Neuronal stem cell (in vitro differentiated cells): ENCODE data around the gene CLASP1.

Source experiments
- DNase-seq: peaks from one replicate; pipeline ENCODE4 v3.0.0-alpha.2; 2013; ENCODE audit warnings: low spot score
- H2AFZ ChIP-seq: one replicate; pipeline ENCODE4 v1.6.1; 2013; ENCODE audit warnings: mild to moderate bottlenecking, low read length, inconsistent platforms
- H2AK5ac ChIP-seq: 2 replicates; pipeline ENCODE4 v1.6.1; 2013; ENCODE audit warnings: low read depth, mild to moderate bottlenecking, inconsistent platforms, low read length, moderate library complexity, mixed read lengths
- H2BK120ac ChIP-seq: 2 replicates; pipeline ENCODE4 v1.6.1; 2013; ENCODE audit warnings: low read depth, mild to moderate bottlenecking, inconsistent platforms, low read length, moderate library complexity, mixed read lengths
- H2BK12ac ChIP-seq: one replicate; pipeline ENCODE4 v1.6.1; 2013; ENCODE audit warnings: low read length, inconsistent platforms
- H2BK15ac ChIP-seq: 2 replicates; pipeline ENCODE4 v1.6.1; 2013; ENCODE audit warnings: mild to moderate bottlenecking, low read length, inconsistent platforms, mixed read lengths
- H2BK5ac ChIP-seq: one replicate; pipeline ENCODE4 v1.6.1; 2013; ENCODE audit warnings: inconsistent platforms, mild to moderate bottlenecking, low read length, moderate library complexity
- H3K14ac ChIP-seq: one replicate; pipeline ENCODE4 v1.6.1; 2013; ENCODE audit warnings: low read length, inconsistent platforms
- H3K18ac ChIP-seq: 2 replicates; pipeline ENCODE4 v1.6.1; 2013; ENCODE audit warnings: low read length, inconsistent platforms
- H3K23ac ChIP-seq: 2 replicates; pipeline ENCODE4 v1.6.1; 2013; ENCODE audit warnings: low read depth, mild to moderate bottlenecking, mixed read lengths, low read length, inconsistent platforms; ENCODE audit not compliant: poor library complexity
- H3K27ac ChIP-seq: replicated peaks from 3 replicates; pipeline ENCODE4 v1.5.1; 2013; ENCODE audit warnings: low read length, inconsistent platforms
- H3K27me3 ChIP-seq, 3 experiments: 2 replicates each; pipeline ENCODE4 v1.6.1; 2013; ENCODE audit warnings: low read length in 3 of 3, mild to moderate bottlenecking in 2 of 3, inconsistent platforms in 1 of 3, low read depth in 1 of 3, mixed read lengths in 1 of 3, moderate library complexity in 1 of 3; ENCODE audit not compliant: control insufficient read depth in 3 of 3, insufficient read depth in 3 of 3
- H3K36me3 ChIP-seq, 2 donors: replicated peaks in 1 of 2; 2 replicates each; pipeline ENCODE4 v1.6.1; 2013; ENCODE audit warnings: low read length in 2 of 2; ENCODE audit not compliant: control insufficient read depth in 2 of 2, insufficient read depth in 2 of 2
- H3K4ac ChIP-seq: 2 replicates; pipeline ENCODE4 v1.6.1; 2013; ENCODE audit warnings: inconsistent platforms, mild to moderate bottlenecking, low read length, moderate library complexity
- H3K4me1 ChIP-seq, 2 donors: 1 replicate in 1 of 2; 2 replicates in 1 of 2; pipeline ENCODE4 v1.6.1; 2013; ENCODE audit warnings: low read length in 2 of 2, low read depth in 1 of 2; ENCODE audit not compliant: control insufficient read depth in 2 of 2, insufficient read depth in 1 of 2
- H3K4me2 ChIP-seq: one replicate; pipeline ENCODE4 v1.6.1; 2013; ENCODE audit warnings: mild to moderate bottlenecking, low read length, inconsistent platforms; ENCODE audit not compliant: insufficient read depth, poor library complexity, severe bottlenecking
- H3K4me3 ChIP-seq, 2 donors: 2 replicates each; pipeline ENCODE4 v1.5.1; 2013; ENCODE audit warnings: low read length in 2 of 2, mild to moderate bottlenecking in 2 of 2, inconsistent platforms in 1 of 2, moderate library complexity in 1 of 2
- H3K79me1 ChIP-seq: one replicate; pipeline ENCODE4 v1.6.1; 2013; ENCODE audit warnings: low read depth, mild to moderate bottlenecking, inconsistent platforms, low read length, moderate library complexity
- H3K9ac ChIP-seq: one replicate; pipeline ENCODE4 v1.6.1; 2013; ENCODE audit warnings: mild to moderate bottlenecking, low read depth, low read length, inconsistent platforms; ENCODE audit not compliant: poor library complexity
- H3K9me3 ChIP-seq, 2 donors: replicated peaks in 1 of 2; 2 replicates each; pipeline versions ENCODE3 to v1.6.1; 2013; ENCODE audit warnings: low read length in 2 of 2, mild to moderate bottlenecking in 2 of 2, inconsistent platforms in 1 of 2, low read depth in 1 of 2, mixed read lengths in 1 of 2, moderate library complexity in 1 of 2; ENCODE audit not compliant: control insufficient read depth in 2 of 2, insufficient read depth in 1 of 2
- H4K8ac ChIP-seq: one replicate; pipeline ENCODE4 v1.6.1; 2013; ENCODE audit warnings: low read depth, mild to moderate bottlenecking, inconsistent platforms, low read length, moderate library complexity
- H4K91ac ChIP-seq: one replicate; pipeline ENCODE4 v1.6.1; 2013; ENCODE audit warnings: low read length, low read depth, mild to moderate bottlenecking, inconsistent platforms; ENCODE audit not compliant: poor library complexity
- WGBS, 2 donors: extraction: QIAGEN DNeasy Blood & Tissue Kit; methylation state at CpG; one replicate each; pipeline ENCODE4 v1.1.7; 2013; ENCODE audit warnings: missing lambda C conversion rate in 2 of 2, mixed read lengths in 1 of 2; ENCODE audit not compliant: insufficient read length in 2 of 2, insufficient replicate concordance in 1 of 2; ENCODE audit errors: extremely low coverage in 2 of 2; 5-methylcytosine and 5-hydroxymethylcytosine counted together

The CLASP1 gene

DNA sequence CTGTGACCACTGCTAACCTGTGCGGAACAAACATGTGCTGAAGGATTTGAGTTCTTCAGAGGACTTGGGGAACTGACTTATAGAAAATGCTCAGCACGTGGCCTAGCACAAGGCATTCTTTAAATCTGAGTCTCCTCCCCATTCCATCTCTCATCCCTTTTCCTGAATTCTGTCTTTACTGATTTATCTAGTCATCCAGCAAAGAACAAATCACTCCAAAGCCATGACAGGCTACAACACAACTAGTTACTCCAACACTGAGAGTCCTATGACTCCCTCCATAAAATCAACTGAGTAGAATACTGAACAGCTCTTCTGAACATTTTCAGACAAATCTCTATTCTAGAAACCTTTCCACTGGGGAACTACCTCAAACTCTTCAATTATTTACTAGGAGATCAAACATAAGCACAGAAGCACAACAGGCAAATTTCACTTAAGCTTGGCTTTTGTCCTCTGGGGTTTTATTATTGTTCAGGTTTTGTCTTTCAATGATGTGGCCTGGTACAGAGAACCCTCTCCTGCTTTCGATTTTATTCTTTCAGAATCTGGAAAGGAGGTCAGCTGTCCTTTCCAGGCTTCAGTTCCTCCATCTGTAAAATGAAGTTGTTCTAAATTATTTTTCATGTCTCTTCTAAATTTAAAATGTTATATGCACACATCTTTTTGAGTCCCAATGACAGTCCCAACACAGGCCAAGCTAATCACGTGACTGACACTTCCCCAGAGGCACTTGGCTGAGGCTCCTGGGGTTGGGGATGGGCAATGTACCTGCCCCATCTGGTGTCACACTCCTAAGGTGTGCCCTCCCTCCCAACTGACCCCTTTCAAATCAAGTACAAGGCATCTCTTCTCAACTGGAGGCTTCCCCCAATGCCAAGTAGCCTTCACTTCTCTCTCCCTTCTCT, 86.7 kb downstream of the CLASP1 start:
- WGBS, 2 donors = no CpG with 5 or more reads among the region's 4 CpGs
- Histone ChIP-seq H2BK5ac (no peak overlapping the region), H3K4me3 (no peak overlapping the region), H4K8ac (no peak overlapping the region), H3K4me2 (no peak overlapping the region), H3K14ac (no peak overlapping the region), H3K79me1 (peaks cover 2% of the 10 kb centered on the region), H3K4me1 (peaks cover 7% of the 10 kb centered on the region in 2 donors), H3K36me3 (no peaks in the 10 kb centered on the region), H2AK5ac (no peak overlapping the region), H2BK120ac (no peak overlapping the region), H3K23ac (no peak overlapping the region), H3K27me3 (no peaks in the 10 kb centered on the region), H3K18ac (no peak overlapping the region), H3K9ac (no peak overlapping the region), H2AFZ (no peak overlapping the region), H3K9me3 (peaks cover 3 to 8% of the 10 kb centered on the region in 2 donors), H2BK15ac (no peak overlapping the region), H3K27ac (no peak overlapping the region), H4K91ac (no peak overlapping the region), H3K4ac (no peak overlapping the region), H2BK12ac (no peak overlapping the region)
- no peak for DNase-seq

DNA sequence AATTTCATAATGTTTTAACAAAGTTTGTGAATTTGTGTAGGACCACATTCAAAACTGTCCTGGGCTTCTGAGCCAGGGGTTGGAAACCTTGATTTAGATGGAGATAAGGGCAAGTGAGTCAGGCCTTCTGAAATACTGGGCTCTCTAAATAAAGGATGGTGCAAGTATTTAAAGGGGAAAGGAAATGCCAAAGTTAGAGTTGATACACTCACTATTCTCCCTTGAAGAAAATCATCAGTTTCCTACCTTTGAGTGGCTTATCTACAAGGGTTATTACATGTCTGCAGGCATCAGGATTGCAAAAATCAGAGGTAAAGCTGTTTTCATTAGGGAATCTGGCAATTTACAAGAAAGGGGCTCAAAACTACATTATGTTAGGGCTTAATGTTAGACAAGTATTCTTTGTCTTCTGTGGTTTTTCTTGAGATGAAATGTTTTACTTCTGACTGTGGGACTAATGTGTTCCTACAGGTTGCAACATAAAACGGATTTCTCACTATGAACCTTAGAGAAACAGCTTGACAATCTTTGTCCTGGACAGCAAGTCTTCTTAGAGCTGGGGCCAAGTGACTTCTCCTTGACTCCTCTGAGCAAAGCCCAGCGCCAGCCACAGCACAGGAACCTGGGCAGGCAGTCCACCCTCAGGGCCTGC, 87.5 kb downstream of the CLASP1 start:
- H3K14ac ChIP-seq = no peak overlapping the region
- H3K27ac ChIP-seq = no peak overlapping the region
- no peak overlapping the region for H3K4me2 ChIP-seq
- H3K4me3 ChIP-seq = no peak overlapping the region
- H2BK5ac ChIP-seq = no peak overlapping the region
- peaks cover 4% of the 10 kb centered on the region for H3K79me1 ChIP-seq
- H2BK120ac ChIP-seq = no peak overlapping the region
- no peak overlapping the region for H2AFZ ChIP-seq
- peaks cover 7% of the 10 kb centered on the region in 2 donors for H3K4me1 ChIP-seq
- no peak for DNase-seq
- H3K4ac ChIP-seq = no peak overlapping the region
- no peak overlapping the region for H4K8ac ChIP-seq
- H3K23ac ChIP-seq = no peak overlapping the region
- H3K9me3 ChIP-seq = peaks cover 3 to 8% of the 10 kb centered on the region in 2 donors
- no peak overlapping the region for H2BK15ac ChIP-seq
- no peaks in the 10 kb centered on the region for H3K36me3 ChIP-seq
- H2AK5ac ChIP-seq = no peak overlapping the region
- no peak overlapping the region for H3K18ac ChIP-seq
- WGBS, 2 donors = no CpG with 5 or more reads among the region's 2 CpGs
- H4K91ac ChIP-seq = no peak overlapping the region
- H3K27me3 ChIP-seq = no peaks in the 10 kb centered on the region
- H2BK12ac ChIP-seq = no peak overlapping the region
- H3K9ac ChIP-seq = no peak overlapping the region

GRCh38 chr2:121558329-121558728, 90.9 kb downstream of the CLASP1 start:
- Histone ChIP-seq H3K9ac (no peak overlapping the region), H3K9me3 (no peaks in the 10 kb centered on the region), H3K27me3 (no peaks in the 10 kb centered on the region), H3K4me1 (peaks cover 0 to 3% of the 10 kb centered on the region in 2 donors), H4K8ac (no peak overlapping the region), H4K91ac (no peak overlapping the region), H2BK120ac (no peak overlapping the region), H2BK5ac (no peak overlapping the region), H3K14ac (no peak overlapping the region), H3K4ac (no peak overlapping the region), H3K79me1 (peaks cover 5% of the 10 kb centered on the region), H3K23ac (no peak overlapping the region), H2BK12ac (no peak overlapping the region), H3K18ac (no peak overlapping the region), H3K27ac (no peak overlapping the region), H2AK5ac (no peak overlapping the region), H3K4me2 (no peak overlapping the region), H3K4me3 (no peak overlapping the region), H3K36me3 (peaks cover 0 to 4% of the 10 kb centered on the region in 2 donors), H2AFZ (no peak overlapping the region), H2BK15ac (no peak overlapping the region)
- no CpG with 5 or more reads among the region's 7 CpGs for WGBS, 2 donors
- DNase-seq = no peak

GRCh38 chr2:121555008-121555407, 94.3 kb downstream of the CLASP1 start:
- no peak overlapping the region for H3K27ac ChIP-seq
- no peak overlapping the region for H3K4me2 ChIP-seq
- peaks cover 3% of the 10 kb centered on the region for H3K79me1 ChIP-seq
- no peak overlapping the region for H3K9ac ChIP-seq
- H2BK15ac ChIP-seq = no peak overlapping the region
- H3K18ac ChIP-seq = no peak overlapping the region
- peaks cover 0 to 4% of the 10 kb centered on the region in 2 donors for H3K36me3 ChIP-seq
- no peak overlapping the region for H2AK5ac ChIP-seq
- H3K23ac ChIP-seq = no peak overlapping the region
- no peaks in the 10 kb centered on the region for H3K27me3 ChIP-seq
- peaks cover 1 to 6% of the 10 kb centered on the region in 2 donors for H3K9me3 ChIP-seq
- no peak overlapping the region for H4K8ac ChIP-seq
- no peak overlapping the region for H2AFZ ChIP-seq
- H2BK120ac ChIP-seq = no peak overlapping the region
- H2BK5ac ChIP-seq = no peak overlapping the region
- no peak overlapping the region for H4K91ac ChIP-seq
- DNase-seq = no peak
- H3K4ac ChIP-seq = no peak overlapping the region
- peaks cover 0 to 3% of the 10 kb centered on the region in 2 donors for H3K4me1 ChIP-seq
- no CpG with 5 or more reads among the region's 7 CpGs for WGBS, 2 donors
- H3K4me3 ChIP-seq = no peak overlapping the region
- no peak overlapping the region for H3K14ac ChIP-seq
- no peak overlapping the region for H2BK12ac ChIP-seq
